HG02623 (cell line): ENCODE results near the gene KREMEN2.
"Not testable (repeated sequence)": the region's sequence is repeated elsewhere in the genome, so short reads cannot be mapped to it uniquely, and the experiment has no call there.

Experiments used
- ATAC-seq: cut with Tn5 transposase; IDR thresholded peaks from one replicate; pipeline ENCODE4 v1.9.1; 2021; ENCODE audit warnings: moderate library complexity; ENCODE audit not compliant: unreplicated experiment

Gene KREMEN2, protein sequence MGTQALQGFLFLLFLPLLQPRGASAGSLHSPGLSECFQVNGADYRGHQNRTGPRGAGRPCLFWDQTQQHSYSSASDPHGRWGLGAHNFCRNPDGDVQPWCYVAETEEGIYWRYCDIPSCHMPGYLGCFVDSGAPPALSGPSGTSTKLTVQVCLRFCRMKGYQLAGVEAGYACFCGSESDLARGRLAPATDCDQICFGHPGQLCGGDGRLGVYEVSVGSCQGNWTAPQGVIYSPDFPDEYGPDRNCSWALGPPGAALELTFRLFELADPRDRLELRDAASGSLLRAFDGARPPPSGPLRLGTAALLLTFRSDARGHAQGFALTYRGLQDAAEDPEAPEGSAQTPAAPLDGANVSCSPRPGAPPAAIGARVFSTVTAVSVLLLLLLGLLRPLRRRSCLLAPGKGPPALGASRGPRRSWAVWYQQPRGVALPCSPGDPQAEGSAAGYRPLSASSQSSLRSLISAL

GRCh38 chr16:2963723-2964474, at the start of gene KREMEN2:
TSS of gene KREMEN2 (plus strand) at chr16:2964275. CDS start at chr16:2964521, 246 bp downstream.
- ATAC-seq = no peak

DNA sequence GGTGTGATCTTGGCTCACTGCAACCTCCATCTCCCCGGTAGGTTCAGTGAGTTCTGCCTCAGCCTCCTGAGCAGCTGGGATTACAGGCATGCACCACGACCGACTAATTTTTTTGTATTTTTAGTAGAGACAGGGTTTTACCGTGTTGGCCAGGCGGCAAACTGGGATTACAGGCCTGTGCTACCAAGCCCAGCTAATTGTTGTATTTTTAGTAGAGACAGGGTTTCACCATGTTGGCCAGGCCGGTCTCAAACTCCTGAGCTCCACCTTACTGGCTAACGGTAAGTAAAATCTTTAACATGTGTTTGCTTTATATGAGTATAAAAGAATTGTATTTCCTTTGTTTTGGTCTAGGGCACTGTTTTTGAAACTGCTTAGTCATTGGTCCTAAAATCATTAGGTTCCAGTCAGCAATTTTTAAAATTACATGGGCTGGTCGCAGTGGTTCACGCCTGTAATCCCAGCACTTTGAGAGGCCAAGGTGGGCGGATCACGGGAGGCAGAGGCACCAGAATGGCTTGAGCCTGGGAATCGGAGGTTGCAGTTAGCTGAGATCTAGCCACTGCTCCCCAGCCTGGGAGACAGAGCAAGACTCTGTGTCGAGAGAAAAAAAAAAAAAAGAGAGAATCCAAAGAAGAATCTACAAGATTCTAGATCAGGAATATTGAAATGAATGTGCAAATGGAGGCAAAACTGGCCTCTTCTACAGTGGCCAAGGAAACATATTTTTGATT, 48.7 kb upstream of the KREMEN2 start:
- no peak for ATAC-seq

DNA sequence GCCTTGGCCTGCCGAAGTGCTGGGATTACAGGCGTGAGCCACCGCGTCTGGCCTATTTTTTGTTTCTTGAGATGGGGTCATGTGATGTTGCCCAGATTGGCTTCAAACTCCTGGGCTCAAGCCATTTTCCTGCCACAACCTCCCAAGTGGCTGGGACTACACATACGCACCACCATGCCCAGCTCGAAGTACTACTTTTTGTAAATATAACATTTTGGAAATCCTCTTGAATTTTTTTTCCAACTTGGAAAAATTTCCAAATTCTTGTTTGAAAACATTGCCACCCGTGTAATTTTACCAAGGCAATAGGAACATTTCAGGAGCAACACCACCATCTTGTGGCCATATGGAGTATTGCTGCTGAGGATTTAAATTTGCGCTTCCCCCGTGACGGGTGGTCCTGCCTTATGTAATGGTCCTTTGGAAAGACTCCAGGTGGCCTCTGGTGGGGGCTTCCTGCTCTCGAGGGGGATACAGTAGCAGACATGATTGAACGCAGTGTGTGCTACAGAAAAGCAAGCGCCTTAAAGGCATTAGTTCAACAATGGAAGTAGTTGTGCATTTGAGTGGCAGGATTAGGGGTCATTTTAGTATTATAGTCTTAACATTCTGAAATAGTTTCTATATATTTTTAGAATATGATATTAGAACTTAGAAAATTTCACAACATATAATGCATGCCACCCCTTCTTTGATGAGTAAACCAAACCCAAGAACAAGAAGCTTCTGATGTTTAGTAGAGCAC, 44.4 kb upstream of the KREMEN2 start:
- no peak for ATAC-seq

DNA sequence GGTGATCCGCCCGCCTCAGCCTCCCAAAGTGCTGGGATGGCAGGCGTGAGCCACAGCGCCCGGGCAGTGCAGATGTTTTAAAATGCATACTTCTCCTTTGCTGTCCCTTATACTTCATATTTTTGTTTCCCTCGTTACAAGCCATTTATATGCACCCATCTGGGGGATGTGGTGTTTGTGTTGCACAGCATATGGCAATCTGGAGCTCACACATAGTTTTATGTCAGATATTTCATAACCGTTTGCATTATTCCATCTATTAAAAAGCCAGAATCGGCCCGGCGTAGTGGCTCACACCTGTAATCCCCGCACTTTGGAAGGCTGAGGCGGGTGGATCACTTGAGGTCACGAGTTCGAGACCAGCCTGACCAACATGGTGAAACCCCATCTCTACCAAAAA, 40.6 kb upstream of the KREMEN2 start:
- ATAC-seq = no peak

DNA sequence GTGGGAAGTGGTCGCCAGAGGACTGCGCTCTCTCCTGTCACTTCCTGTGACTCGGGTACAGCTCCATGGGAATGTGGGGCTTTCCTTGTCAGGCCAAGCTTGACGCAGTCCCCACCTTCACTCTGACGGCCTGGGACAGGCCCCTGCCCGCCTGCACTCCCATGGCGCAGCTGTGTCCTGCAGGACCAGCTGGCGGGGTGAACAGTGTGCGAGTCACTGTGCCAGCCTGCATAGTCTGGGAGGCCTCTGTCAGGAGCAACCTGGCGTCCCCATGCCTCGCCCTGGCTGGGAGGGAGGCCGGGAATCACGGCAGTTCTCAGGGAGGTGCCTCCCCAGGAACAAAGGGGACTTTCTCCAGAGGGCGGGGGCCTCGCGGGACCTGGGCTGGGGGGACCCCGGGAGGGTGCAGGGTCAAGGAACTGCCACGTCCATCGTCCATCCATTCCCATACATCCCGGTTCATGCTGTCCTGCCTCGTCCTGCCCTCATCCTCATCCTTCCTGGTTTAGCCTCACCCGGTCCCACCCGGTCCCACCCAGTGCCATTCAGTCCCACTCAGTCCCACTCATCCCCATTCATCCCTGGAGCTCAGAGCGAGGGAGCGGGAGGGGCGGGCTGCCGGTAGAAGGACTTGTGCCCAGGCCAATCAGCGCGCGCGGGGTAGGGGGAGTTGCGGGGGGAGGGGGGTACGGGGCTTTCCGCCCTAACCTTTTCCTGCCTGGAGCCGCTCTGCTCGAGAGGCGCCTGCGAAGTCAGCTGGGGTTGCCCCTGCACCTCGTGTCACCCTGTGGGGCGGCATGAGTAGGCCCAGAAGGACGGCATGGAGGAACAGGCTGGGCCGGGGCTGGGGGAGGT, 38.9 kb upstream of the KREMEN2 start:
- no peak for ATAC-seq

DNA sequence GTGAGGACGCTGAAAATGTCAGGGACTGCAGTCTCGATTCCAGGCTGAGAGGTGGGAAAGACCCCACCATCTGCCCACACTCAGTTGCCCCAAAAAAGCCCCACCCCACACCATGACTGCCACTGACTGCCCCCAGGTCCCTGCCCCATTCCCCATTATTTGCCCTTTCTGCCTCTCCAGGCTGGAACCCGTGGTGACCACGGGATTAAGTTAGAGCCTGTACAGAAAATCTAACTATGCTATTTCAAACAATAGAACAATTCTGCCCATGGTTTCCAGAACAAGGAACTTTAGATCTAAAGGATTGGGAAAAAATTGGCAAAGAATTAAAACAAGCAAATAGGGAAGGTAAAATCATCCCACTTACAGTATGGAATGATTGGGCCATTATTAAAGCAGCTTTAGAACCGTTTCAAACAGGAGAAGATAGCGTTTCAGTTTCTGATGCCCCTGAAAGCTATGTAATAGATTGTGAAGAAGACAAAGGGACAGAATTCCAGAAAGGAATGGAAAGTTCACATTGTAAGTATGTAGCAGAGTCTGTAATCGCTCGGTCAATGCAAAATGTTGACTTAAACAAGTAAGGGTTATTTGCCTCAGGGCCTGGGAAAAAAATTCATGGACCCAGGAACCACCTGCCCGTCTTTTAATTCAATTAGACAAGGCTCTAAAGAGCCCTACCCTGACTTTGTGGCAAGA, 38.0 kb upstream of the KREMEN2 start:
- no peak for ATAC-seq

GRCh38 chr16:2926650-2926999, 37.5 kb upstream of the KREMEN2 start:
- no peak for ATAC-seq

DNA sequence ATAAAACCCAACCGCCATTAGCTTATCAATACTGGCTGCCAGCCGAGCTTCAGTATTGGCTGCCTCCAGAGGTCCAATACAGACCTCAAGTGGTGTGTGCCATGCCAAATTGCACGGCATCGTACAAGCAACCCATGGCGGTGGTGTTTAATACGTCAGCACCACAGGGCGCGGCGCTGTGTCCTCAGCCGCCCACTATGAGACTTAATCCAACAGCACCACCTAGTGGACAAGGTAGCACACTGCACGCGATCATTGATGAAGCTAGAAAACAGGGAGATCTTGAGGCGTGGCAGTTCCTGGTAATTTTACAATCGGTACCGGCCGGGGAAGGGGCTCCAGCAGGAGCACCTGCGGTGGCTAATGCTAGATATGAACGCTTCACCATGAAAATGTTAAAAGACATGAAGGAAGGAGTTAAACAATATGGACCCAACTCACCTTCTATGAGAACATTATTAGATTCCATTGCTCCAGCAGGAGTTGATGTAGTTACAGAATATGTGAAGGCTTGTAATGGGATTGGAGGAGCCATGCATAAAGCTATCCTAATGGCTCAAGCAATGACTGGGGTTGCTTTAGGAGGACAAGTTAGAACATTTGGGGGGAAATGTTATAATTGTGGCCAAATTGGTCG, 36.9 kb upstream of the KREMEN2 start:
- ATAC-seq = no peak

DNA sequence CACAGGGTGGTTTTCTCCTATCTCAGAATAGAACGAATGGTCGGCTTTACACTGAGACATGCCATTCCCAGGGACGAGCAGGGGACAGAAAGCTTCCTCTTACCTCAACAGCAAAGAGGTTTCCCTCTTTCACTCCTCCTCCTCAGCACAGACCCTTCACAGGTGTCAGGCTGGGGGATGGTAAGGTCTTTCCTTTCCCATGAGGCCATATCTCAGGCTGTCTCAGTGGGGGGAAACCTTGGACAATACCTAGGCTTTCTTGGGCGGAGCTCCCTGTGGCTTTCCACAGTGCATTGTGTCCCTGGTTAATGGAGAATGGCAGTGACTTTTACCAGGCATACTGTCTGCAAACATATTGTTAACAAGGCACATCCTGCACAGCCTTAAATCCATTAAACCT, 35.9 kb upstream of the KREMEN2 start:
- not testable (repeated sequence) for ATAC-seq

DNA sequence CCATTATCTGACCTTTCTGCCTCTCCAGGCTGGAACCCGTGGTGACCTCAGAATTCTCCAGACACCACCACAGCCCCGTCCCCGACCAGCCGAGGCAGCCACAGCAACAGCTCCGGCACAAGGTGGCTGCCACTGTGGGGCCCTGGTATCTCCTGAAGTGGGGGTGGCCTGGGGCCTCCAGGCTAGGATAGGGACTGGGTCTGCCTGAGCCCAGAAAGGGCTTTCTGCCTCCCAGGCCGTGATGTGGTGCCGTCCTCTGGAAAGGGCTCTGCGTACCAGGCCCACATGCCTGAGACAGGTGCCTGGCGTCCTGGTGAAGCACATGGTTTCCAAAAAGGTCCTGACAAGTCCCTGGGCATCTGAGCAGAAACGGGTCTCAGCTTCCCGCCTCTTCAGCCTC, 35.3 kb upstream of the KREMEN2 start:
- no peak for ATAC-seq

DNA sequence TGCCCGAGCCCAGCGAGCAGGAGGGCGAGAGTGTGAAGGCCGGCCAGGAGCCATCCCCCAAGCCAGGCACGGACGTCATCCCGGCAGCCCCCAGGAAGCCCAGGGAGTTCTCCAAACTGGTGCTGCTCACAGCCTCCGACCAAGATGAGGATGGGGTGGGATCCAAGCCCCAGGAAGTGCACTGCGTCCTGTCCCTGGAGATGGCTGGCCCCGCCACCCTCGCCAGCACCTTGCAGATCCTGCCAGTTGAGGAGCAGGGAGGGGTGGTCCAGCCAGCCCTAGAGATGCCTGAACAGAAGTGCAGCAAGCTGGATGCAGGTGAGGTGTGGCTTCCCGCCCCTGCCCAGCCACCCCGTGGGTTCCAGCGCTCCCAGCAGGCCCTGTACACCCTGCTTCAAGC, 34.4 kb upstream of the KREMEN2 start:
- no peak for ATAC-seq

DNA sequence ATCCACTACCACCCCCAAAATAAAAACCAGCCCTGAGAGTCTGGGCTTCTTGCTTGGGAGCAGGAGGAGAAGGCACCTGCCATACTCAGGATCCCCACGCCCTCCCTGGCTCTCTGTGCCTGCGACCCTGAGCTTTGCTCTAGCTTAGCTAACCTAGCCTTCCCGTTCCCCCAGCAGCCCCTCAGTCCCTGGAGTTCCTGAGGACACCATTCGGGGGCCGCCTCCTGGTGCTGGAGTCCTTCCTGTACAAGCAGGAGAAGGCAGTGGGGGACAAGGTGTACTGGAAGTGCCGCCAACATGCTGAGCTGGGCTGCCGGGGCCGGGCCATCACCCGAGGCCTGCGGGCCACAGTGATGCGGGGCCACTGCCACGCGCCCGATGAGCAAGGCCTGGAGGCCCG, 33.8 kb upstream of the KREMEN2 start:
- no peak for ATAC-seq

GRCh38 chr16:2931231-2931914, 32.7 kb upstream of the KREMEN2 start:
- not testable (repeated sequence) for ATAC-seq

GRCh38 chr16:2933136-2933535, 30.9 kb upstream of the KREMEN2 start:
- ATAC-seq = no peak

DNA sequence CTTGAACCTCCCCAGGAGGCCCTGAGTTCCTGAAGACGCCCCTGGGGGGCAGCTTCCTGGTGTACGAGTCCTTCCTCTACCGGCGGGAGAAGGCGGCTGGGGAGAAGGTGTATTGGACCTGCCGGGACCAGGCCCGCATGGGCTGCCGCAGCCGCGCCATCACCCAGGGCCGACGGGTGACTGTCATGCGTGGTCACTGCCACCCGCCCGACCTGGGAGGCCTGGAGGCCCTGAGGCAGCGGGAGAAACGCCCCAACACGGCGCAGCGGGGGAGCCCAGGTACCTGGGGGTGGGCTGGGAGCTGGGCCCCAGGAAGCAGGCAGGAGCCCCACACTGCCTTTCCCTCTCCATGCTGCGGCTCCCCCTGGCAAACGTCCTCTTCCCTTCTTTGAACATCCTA, 30.4 kb upstream of the KREMEN2 start:
- no peak for ATAC-seq

DNA sequence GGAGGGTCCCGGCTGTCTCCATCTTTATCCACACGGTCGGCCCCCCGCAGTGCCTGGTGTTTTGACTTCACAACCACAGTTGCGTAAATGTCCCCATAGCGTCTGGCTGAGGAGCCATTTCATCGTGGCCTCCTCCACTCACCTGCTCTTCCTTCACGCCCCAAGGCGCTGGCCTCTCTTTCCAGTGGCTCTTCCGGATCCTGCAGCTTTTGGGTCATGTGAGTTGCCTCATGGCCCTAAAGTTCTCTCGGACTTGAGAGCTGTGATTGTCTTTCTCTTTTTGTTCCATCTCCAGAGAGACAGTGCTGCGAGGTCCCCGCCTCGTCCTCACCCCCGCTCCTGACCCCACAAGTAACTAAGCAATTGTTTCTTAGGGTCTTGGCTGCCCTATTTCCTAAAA, 29.6 kb upstream of the KREMEN2 start:
- no peak for ATAC-seq

GRCh38 chr16:2936436-2937011, 27.6 kb upstream of the KREMEN2 start:
- ATAC-seq = no peak

DNA sequence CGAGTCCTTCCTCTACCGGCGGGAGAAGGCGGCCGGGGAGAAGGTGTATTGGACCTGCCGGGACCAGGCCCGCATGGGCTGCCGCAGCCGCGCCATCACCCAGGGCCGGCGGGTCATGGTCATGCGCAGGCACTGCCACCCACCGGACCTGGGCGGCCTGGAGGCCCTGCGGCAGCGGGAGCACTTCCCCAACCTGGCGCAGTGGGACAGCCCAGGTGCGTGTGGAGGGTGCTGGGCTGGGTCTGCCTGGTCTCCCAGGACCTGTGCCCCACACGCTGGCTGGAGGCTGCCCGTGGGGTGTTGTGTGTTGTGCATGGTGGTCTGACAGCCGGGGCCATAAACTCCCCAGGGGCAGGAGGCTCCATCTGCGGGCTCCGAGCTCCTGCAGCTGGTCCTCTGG, 26.9 kb upstream of the KREMEN2 start:
- ATAC-seq = no peak
